Bone marrow (tissue), 2 donors: ENCODE measurements around the gene SELP.
A peak's percentile ranks its signal among the peaks of the same experiment; 100 is the strongest.
"Not testable (repeated sequence)": the region's sequence is repeated elsewhere in the genome, so short reads cannot be mapped to it uniquely, and the experiment has no call there.

Source experiments
- DNase-seq, 2 donors: peaks; one replicate each; lab custom pipeline; 2025; lab: John Stamatoyannopoulos, UW

SELP gene

GRCh38 chr1:169630006-169630405 is at the start of gene SELP:
Gene SELP, minus strand, starts transcription at chr1:169630124. Its CDS starts 50 bp downstream, at chr1:169630074.
- no peak for DNase-seq

- DNase-seq: no peak
Measured at GRCh38 chr1:169679692-169680091, 49.8 kb upstream of the SELP start.

GRCh38 chr1:169676001-169676400 is 46.1 kb upstream of the SELP start:
- no peak for DNase-seq

GRCh38 chr1:169670836-169671235 is 40.9 kb upstream of the SELP start:
- DNase-seq: no peak

GRCh38 chr1:169670244-169670643 is 40.3 kb upstream of the SELP start:
- not testable (repeated sequence) for DNase-seq

GRCh38 chr1:169667699-169668596 is 38.0 kb upstream of the SELP start:
- not testable (repeated sequence) for DNase-seq

- peak in 1 of 2 donors; percentile 82 for DNase-seq
Measured at GRCh38 chr1:169667227-169667639, 37.3 kb upstream of the SELP start.

- not testable (repeated sequence) for DNase-seq
Measured at GRCh38 chr1:169662680-169663079, 32.8 kb upstream of the SELP start.

GRCh38 chr1:169661066-169661465 is 31.1 kb upstream of the SELP start:
- not testable (repeated sequence) for DNase-seq

GRCh38 chr1:169658777-169659176 is 28.9 kb upstream of the SELP start:
- not testable (repeated sequence) for DNase-seq

GRCh38 chr1:169653873-169654272 is 23.9 kb upstream of the SELP start:
- DNase-seq: no peak

- DNase-seq: no peak
Measured at GRCh38 chr1:169651035-169651434, 21.1 kb upstream of the SELP start.

- DNase-seq: no peak
Measured at GRCh38 chr1:169650551-169650950, 20.6 kb upstream of the SELP start.

- DNase-seq: peak in 1 of 2 donors; percentile 15
Measured at GRCh38 chr1:169648709-169649108, 18.8 kb upstream of the SELP start.

- no peak for DNase-seq
Measured at GRCh38 chr1:169648187-169648586, 18.3 kb upstream of the SELP start.

- DNase-seq: no peak
Measured at GRCh38 chr1:169647512-169647911, 17.6 kb upstream of the SELP start.

- no peak for DNase-seq
Measured at GRCh38 chr1:169644297-169644696, 14.4 kb upstream of the SELP start.

GRCh38 chr1:169634877-169635276 is 5.0 kb upstream of the SELP start:
- DNase-seq: no peak

- DNase-seq: no peak
Measured at GRCh38 chr1:169634145-169634544, 4.2 kb upstream of the SELP start.

GRCh38 chr1:169631249-169631648 is 1.3 kb upstream of the SELP start:
- DNase-seq: no peak

GRCh38 chr1:169624912-169625311 is 5.0 kb downstream of the SELP start:
- DNase-seq: no peak

- DNase-seq: no peak
Measured at GRCh38 chr1:169624122-169624521, 5.8 kb downstream of the SELP start.

- DNase-seq: no peak
Measured at GRCh38 chr1:169623132-169623926, 6.6 kb downstream of the SELP start.
